Neural progenitor cell (in vitro differentiated cells): Measurements from ENCODE around the gene SLC6A11. TPM values are rescaled to one million over a fixed set of nuclear protein-coding genes. Genes with fewer than 3 reads are reported as not detected.

ENCODE experiments used
- DNase-seq: peaks from one replicate; pipeline ENCODE4 v3.0.0-alpha.2; 2016; ENCODE audit warnings: low spot score
- H2AFZ ChIP-seq: fragments of 200-600 bp; sonication (generic); replicated peaks from 2 replicates; pipeline ENCODE4 v1.6.1; 2016; ENCODE audit warnings: antibody characterized with exemption
- H3F3A ChIP-seq: fragments of 200-600 bp; sonication (generic); 2 replicates; pipeline ENCODE4 v1.6.1; 2016; ENCODE audit warnings: antibody characterized with exemption, low read depth
- H3K27ac ChIP-seq: fragments of 200-600 bp; sonication (generic); 2 replicates; pipeline ENCODE4 v1.5.1; 2016; ENCODE audit warnings: mild to moderate bottlenecking
- H3K27me3 ChIP-seq: fragments of 200-600 bp; sonication (generic); 2 replicates; pipeline ENCODE4 v1.6.1; 2016; ENCODE audit warnings: mild to moderate bottlenecking, moderate library complexity
- H3K36me3 ChIP-seq: fragments of 200-600 bp; sonication (generic); 2 replicates; pipeline ENCODE4 v1.5.1; 2016
- H3K4me1 ChIP-seq: fragments of 200-600 bp; sonication (generic); 2 replicates; pipeline ENCODE4 v1.6.1; 2016; ENCODE audit warnings: mixed run types
- H3K4me2 ChIP-seq: fragments of 200-600 bp; sonication (generic); 2 replicates; pipeline ENCODE4 v1.6.1; 2016
- H3K4me3 ChIP-seq: fragments of 200-600 bp; sonication (generic); 2 replicates; pipeline ENCODE4 v1.5.1; 2016
- H3K79me2 ChIP-seq: fragments of 200-600 bp; sonication (generic); 2 replicates; pipeline ENCODE4 v1.6.1; 2016; ENCODE audit warnings: low read depth
- H3K9ac ChIP-seq: fragments of 200-600 bp; sonication (generic); 2 replicates; pipeline ENCODE4 v1.6.1; 2016
- H3K9me3 ChIP-seq: fragments of 200-600 bp; sonication (generic); 2 replicates; pipeline ENCODE4 v1.5.1; 2016; ENCODE audit warnings: low read depth
- H4K20me1 ChIP-seq: fragments of 200-600 bp; sonication (generic); 2 replicates; pipeline ENCODE4 v1.6.1; 2016; ENCODE audit warnings: low read depth
- H3K27ac Mint-ChIP-seq: 3 replicates; pipeline ENCODE4 v1.8.0; 2021; ENCODE audit warnings: mixed read lengths
- H3K27me3 Mint-ChIP-seq: 2 replicates; pipeline ENCODE4 v1.8.0; 2022; ENCODE audit warnings: low read depth, mild to moderate bottlenecking, inconsistent platforms, moderate library complexity, mixed read lengths; ENCODE audit not compliant: insufficient read depth
- H3K36me3 Mint-ChIP-seq: 3 replicates; pipeline ENCODE4 v1.8.0; 2021; ENCODE audit warnings: mixed read lengths
- H3K4me1 Mint-ChIP-seq: 3 replicates; pipeline ENCODE4 v1.8.0; 2021; ENCODE audit warnings: mixed read lengths
- H3K4me3 Mint-ChIP-seq: 3 replicates; pipeline ENCODE4 v1.8.0; 2021; ENCODE audit warnings: mild to moderate bottlenecking, moderate library complexity, mixed read lengths
- H3K9me3 Mint-ChIP-seq: 3 replicates; pipeline ENCODE4 v1.8.0; 2020; ENCODE audit warnings: mixed read lengths
- CTCF ChIP-seq: fragments of 200-600 bp; sonication (generic); IDR thresholded peaks from 2 replicates; pipeline ENCODE4 v1.5.1; 2017; ENCODE audit warnings: antibody characterized with exemption, mild to moderate bottlenecking
- EZH2 ChIP-seq: fragments of 200-600 bp; sonication (generic); IDR thresholded peaks from 2 replicates; pipeline ENCODE4 v1.6.1; 2017; ENCODE audit warnings: antibody characterized with exemption, mild to moderate bottlenecking, moderate library complexity
- EZH2phosphoT487 ChIP-seq: fragments of 200-600 bp; sonication (generic); IDR thresholded peaks from 2 replicates; pipeline ENCODE4 v1.6.1; 2017; ENCODE audit warnings: antibody characterized with exemption
- total RNA-seq: library from RNA; depleted of rRNA; stranded (reverse); fragments of >200 nt; gene quantifications from 2 replicates; pipeline ENCODE4 v1.2.3, GENCODE V29; 2015; ENCODE audit warnings: low replicate concordance

SLC6A11 gene
- total RNA-seq, 1 donor from 2014 or later: 0.86 TPM

GRCh38 chr3:10945683-10946287 is 129.8 kb downstream of the SLC6A11 start:
- Histone ChIP-seq H3F3A (no peaks in the 10 kb centered on the region), H2AFZ (no peak overlapping the region)
- H3K36me3 Mint-ChIP-seq: no peaks in the 10 kb centered on the region

GRCh38 chr3:10946526-10946925 is 130.5 kb downstream of the SLC6A11 start:
- Histone ChIP-seq H3K4me1 (no peaks in the 10 kb centered on the region), H3K9me3 (peaks cover 3% of the 10 kb centered on the region), H3K36me3 (no peaks in the 10 kb centered on the region), H3K4me2 (no peak overlapping the region), H3F3A (no peaks in the 10 kb centered on the region), H4K20me1 (no peaks in the 10 kb centered on the region), H3K27me3 (no peaks in the 10 kb centered on the region), H3K27ac (no peak overlapping the region), H2AFZ (no peak overlapping the region), H3K79me2 (no peaks in the 10 kb centered on the region), H3K9ac (no peak overlapping the region), H3K4me3 (no peak overlapping the region)
- DNase-seq: no peak
- TF ChIP-seq CTCF (no peak), EZH2phosphoT487 (no peak), EZH2 (no peak)
- no peaks in the 10 kb centered on the region for H3K36me3 Mint-ChIP-seq
- H3K9me3 Mint-ChIP-seq: peaks cover 5% of the 10 kb centered on the region
- no peak overlapping the region for H3K4me3 Mint-ChIP-seq
- peaks cover 16% of the 10 kb centered on the region for H3K27me3 Mint-ChIP-seq
- H3K4me1 Mint-ChIP-seq: peaks cover 2% of the 10 kb centered on the region
- no peak overlapping the region for H3K27ac Mint-ChIP-seq

More at GRCh38 chr3:10945683-10946287, 129.8 kb downstream of the SLC6A11 start:
- H3K9ac ChIP-seq: no peak overlapping the region
- peak; percentile 93 for DNase-seq
- no peak for TF ChIP-seq EZH2
- TF ChIP-seq EZH2phosphoT487: no peak
- peak; percentile 94 for TF ChIP-seq CTCF
- H3K4me3 ChIP-seq: no peak overlapping the region
- H3K9me3 ChIP-seq: peaks cover 3% of the 10 kb centered on the region
- H4K20me1 ChIP-seq: no peaks in the 10 kb centered on the region
- no peak overlapping the region for H3K27ac ChIP-seq
- no peaks in the 10 kb centered on the region for H3K4me1 ChIP-seq
- no peaks in the 10 kb centered on the region for H3K36me3 ChIP-seq
- H3K27me3 ChIP-seq: no peaks in the 10 kb centered on the region
- H3K4me3 Mint-ChIP-seq: no peak overlapping the region
- peaks cover 2% of the 10 kb centered on the region for H3K4me1 Mint-ChIP-seq
- H3K27ac Mint-ChIP-seq: no peak overlapping the region
- peaks cover 5% of the 10 kb centered on the region for H3K9me3 Mint-ChIP-seq
- peaks cover 16% of the 10 kb centered on the region for H3K27me3 Mint-ChIP-seq
- H3K4me2 ChIP-seq: no peak overlapping the region
- no peaks in the 10 kb centered on the region for H3K79me2 ChIP-seq

- no peak overlapping the region for H3K4me2 ChIP-seq
- Mint-ChIP-seq H3K4me3 (no peak overlapping the region), H3K9me3 (no peaks in the 10 kb centered on the region), H3K36me3 (no peaks in the 10 kb centered on the region), H3K27ac (no peak overlapping the region), H3K4me1 (peaks cover 2% of the 10 kb centered on the region), H3K27me3 (peaks cover 10% of the 10 kb centered on the region)
- H3K4me1 ChIP-seq: no peaks in the 10 kb centered on the region
- no peaks in the 10 kb centered on the region for H3K36me3 ChIP-seq
- H3K79me2 ChIP-seq: no peaks in the 10 kb centered on the region
- TF ChIP-seq EZH2phosphoT487 (no peak), CTCF (no peak), EZH2 (no peak)
- no peaks in the 10 kb centered on the region for H3K9me3 ChIP-seq
- H3K27ac ChIP-seq: no peak overlapping the region
- DNase-seq: no peak
- H3K27me3 ChIP-seq: no peaks in the 10 kb centered on the region
- no peak overlapping the region for H2AFZ ChIP-seq
- no peaks in the 10 kb centered on the region for H3F3A ChIP-seq
- H3K4me3 ChIP-seq: no peak overlapping the region
- H4K20me1 ChIP-seq: no peaks in the 10 kb centered on the region
- no peak overlapping the region for H3K9ac ChIP-seq
These were observed 132.3 kb downstream of the SLC6A11 start for GRCh38 chr3:10948326-10948725.
